ENCODE results near the gene GPR180. TPM values are rescaled to one million over a fixed set of nuclear protein-coding genes. Genes with fewer than 3 reads are reported as not detected.

Gene GPR180
- total and polyA plus RNA-seq, 10 of the 15 experiments (the other 5 are each of a cell fraction or from before 2014, with no cell fraction given): 1.6 to 7.2 (median 5.3) TPM

DNA sequence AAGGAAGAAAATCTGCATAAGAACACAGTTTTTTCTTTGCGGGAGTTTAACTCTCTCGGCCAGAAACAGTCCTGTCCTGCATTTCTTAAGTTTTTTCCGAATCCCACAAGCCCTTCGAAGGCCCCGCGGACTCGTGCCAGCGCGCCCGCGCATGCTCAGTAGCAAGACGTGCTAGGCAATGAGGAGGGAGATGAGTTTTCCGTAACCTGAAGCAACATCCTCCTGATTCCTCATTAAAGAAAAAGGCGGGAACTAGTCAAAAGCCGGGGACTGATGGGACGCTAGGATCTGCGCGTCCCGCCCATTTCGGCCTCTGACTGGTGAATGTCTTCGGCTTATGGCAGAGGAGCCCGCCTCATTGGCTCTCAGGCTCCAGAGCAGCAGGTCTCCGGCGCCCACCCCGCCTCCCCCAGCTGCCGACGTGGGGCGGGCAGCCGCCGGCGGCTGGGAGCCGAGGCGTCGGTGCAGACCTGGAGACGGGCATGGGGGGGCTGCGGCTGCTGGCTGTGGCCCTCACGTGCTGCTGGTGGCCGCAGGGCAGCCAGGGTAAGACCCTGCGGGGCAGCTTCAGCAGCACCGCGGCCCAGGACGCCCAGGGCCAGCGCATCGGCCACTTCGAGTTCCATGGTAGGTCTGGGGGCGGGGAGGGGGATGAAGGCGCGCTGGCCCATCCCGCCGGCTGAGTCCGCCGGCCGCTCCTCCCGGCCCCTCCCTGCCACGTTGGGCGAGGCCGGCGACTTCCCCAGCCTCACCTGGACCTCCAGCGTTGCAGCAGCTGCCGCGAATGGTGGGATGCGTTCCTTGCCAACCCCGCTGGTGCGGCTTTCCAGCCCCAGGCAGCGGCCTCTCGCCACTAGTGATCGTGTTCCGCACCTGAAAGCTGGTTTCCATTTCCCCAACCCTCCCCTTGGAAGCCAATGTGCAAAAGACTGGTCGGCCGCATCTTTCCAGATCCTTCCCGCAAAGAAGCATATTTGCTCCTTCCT lies at the start of gene GPR180 (continued):
- TF ChIP-seq CBX3 (IDR thresholded peaks at IDR 0.05; ENCODE audit: borderline replicate concordance, low read depth): no peak
- TF ChIP-seq ZSCAN29 (IDR thresholded peaks at IDR 0.05): no peak
- TF ChIP-seq MYB (IDR thresholded peaks at IDR 0.05; ENCODE audit: borderline replicate concordance, low read depth, low read length): no peak
- TF ChIP-seq EZH2 (IDR thresholded peaks at IDR 0.05; ENCODE audit: borderline replicate concordance, control insufficient read depth, low read depth, low read length): no peak
- TF ChIP-seq DPF2 (IDR thresholded peaks at IDR 0.05): peak; percentile 75
- TF ChIP-seq SUZ12 (IDR thresholded peaks at IDR 0.05; ENCODE audit: unreplicated experiment): no peak
- TF ChIP-seq SIN3A (IDR thresholded peaks at IDR 0.05; ENCODE audit: low read depth, low read length): no peak
- TF ChIP-seq, protein P1, sequence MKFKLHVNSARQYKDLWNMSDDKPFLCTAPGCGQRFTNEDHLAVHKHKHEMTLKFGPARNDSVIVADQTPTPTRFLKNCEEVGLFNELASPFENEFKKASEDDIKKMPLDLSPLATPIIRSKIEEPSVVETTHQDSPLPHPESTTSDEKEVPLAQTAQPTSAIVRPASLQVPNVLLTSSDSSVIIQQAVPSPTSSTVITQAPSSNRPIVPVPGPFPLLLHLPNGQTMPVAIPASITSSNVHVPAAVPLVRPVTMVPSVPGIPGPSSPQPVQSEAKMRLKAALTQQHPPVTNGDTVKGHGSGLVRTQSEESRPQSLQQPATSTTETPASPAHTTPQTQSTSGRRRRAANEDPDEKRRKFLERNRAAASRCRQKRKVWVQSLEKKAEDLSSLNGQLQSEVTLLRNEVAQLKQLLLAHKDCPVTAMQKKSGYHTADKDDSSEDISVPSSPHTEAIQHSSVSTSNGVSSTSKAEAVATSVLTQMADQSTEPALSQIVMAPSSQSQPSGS (IDR thresholded peaks at IDR 0.05; ENCODE audit: low read length): no peak
- 0 out of 2 replicates have a peak, but pooled peaks have one; percentile 33 for TF ChIP-seq CBX5 (IDR thresholded peaks at IDR 0.05; ENCODE audit: low read depth)
- TF ChIP-seq BRCA1 (IDR thresholded peaks at IDR 0.05; ENCODE audit: low read depth, low read length): no peak
- no peak for TF ChIP-seq MTA2 (IDR thresholded peaks at IDR 0.05; ENCODE audit: low read depth)
- TF ChIP-seq ZBTB40 (IDR thresholded peaks at IDR 0.05; ENCODE audit: borderline replicate concordance): no peak
- TF ChIP-seq ASH2L (IDR thresholded peaks at IDR 0.05; ENCODE audit: borderline replicate concordance, low read depth): no peak
- peak; percentile 54 for TF ChIP-seq NRF1 (conservative IDR thresholded peaks at IDR 0.05; ENCODE audit: low read depth, low read length)
- no peak for TF ChIP-seq ESRRA (IDR thresholded peaks at IDR 0.05; ENCODE audit: low read length)
- no peak for TF ChIP-seq FOXK2 (IDR thresholded peaks at IDR 0.05)
- peak; percentile 84 for TF ChIP-seq TCF3 (IDR thresholded peaks at IDR 0.05; ENCODE audit: borderline replicate concordance, insufficient read depth, low read depth, low read length)
- TF ChIP-seq, protein P2, sequence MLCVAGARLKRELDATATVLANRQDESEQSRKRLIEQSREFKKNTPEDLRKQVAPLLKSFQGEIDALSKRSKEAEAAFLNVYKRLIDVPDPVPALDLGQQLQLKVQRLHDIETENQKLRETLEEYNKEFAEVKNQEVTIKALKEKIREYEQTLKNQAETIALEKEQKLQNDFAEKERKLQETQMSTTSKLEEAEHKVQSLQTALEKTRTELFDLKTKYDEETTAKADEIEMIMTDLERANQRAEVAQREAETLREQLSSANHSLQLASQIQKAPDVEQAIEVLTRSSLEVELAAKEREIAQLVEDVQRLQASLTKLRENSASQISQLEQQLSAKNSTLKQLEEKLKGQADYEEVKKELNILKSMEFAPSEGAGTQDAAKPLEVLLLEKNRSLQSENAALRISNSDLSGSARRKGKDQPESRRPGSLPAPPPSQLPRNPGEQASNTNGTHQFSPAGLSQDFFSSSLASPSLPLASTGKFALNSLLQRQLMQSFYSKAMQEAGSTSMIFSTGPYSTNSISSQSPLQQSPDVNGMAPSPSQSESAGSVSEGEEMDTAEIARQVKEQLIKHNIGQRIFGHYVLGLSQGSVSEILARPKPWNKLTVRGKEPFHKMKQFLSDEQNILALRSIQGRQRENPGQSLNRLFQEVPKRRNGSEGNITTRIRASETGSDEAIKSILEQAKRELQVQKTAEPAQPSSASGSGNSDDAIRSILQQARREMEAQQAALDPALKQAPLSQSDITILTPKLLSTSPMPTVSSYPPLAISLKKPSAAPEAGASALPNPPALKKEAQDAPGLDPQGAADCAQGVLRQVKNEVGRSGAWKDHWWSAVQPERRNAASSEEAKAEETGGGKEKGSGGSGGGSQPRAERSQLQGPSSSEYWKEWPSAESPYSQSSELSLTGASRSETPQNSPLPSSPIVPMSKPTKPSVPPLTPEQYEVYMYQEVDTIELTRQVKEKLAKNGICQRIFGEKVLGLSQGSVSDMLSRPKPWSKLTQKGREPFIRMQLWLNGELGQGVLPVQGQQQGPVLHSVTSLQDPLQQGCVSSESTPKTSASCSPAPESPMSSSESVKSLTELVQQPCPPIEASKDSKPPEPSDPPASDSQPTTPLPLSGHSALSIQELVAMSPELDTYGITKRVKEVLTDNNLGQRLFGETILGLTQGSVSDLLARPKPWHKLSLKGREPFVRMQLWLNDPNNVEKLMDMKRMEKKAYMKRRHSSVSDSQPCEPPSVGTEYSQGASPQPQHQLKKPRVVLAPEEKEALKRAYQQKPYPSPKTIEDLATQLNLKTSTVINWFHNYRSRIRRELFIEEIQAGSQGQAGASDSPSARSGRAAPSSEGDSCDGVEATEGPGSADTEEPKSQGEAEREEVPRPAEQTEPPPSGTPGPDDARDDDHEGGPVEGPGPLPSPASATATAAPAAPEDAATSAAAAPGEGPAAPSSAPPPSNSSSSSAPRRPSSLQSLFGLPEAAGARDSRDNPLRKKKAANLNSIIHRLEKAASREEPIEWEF (IDR thresholded peaks at IDR 0.05; ENCODE audit: insufficient replicate concordance, low read depth, low read length): no peak
- peak; percentile 58; the same call in 1 of the 2 replicates for TF ChIP-seq CREM (IDR thresholded peaks at IDR 0.05; ENCODE audit: low read depth)
